ENCODE measurements around the gene AOC1. TPM values are rescaled to one million over a fixed set of nuclear protein-coding genes. Genes with fewer than 3 reads are reported as not detected.
"Not testable (repeated sequence)": the region's sequence is repeated elsewhere in the genome, so short reads cannot be mapped to it uniquely, and the experiment has no call there.

The AOC1 gene
- polyA plus RNA-seq: not detected

DNA sequence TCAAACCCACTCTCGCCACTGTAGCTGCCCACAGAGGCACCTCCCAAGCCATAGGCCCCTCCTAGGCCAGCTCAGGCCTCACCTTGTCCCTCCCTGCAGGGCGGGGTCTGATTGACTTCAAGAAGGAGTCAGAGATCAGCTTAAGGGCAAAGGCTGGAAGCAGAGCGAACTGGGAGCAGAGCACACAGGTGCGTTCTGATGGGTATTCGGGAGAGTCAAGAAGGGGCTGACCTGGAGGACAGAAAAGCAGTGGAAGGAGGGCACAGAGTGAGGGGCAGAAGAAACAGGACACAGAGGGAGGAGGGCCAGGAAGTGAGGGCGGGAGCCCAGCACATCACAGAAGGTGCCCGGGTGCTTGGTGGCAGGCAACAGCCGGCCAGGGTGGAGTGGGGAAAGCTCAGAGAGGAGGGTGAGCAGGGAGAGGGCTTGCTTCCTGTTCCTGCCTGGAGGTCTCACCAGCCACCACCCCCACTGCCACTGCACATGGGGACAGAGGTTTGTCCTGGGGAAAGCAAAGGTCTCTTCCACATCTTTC, at the start of gene AOC1:
TSS of gene AOC1 (plus strand) at position 147 of the 535 bp plus-strand sequence. CDS start 3,954 bp downstream, outside the sequence.
- H3K4me3 Mint-ChIP-seq: no peak within 1 kb of the TSS
- no peaks in the 10 kb centered on the region for H3K9me3 Mint-ChIP-seq
- H3K27me3 Mint-ChIP-seq (ENCODE audit: low read depth in 3 of 3): peaks cover 2 to 14% (median 10%) of the 10 kb centered on the region in 3 donors
- H3K36me3 Mint-ChIP-seq: no peaks in the 10 kb centered on the region
- no peak for DNase-seq
- no peaks in the 10 kb centered on the region for H3K4me1 Mint-ChIP-seq
- H3K27ac Mint-ChIP-seq: no peak within 1 kb of the TSS

- Mint-ChIP-seq H3K27ac (no peak overlapping the region), H3K27me3 (ENCODE audit: low read depth in 3 of 3) (peaks cover 19 to 33% (median 23%) of the 10 kb centered on the region in 3 donors), H3K4me3 (no peak overlapping the region), H3K9me3 (peaks cover 10 to 19% (median 14%) of the 10 kb centered on the region in 6 donors), H3K4me1 (peaks cover 11% of the 10 kb centered on the region in 2 donors), H3K36me3 (peaks cover 0 to 12% (median 6%) of the 10 kb centered on the region in 3 donors)
- no peak for DNase-seq
Measured at GRCh38 chr7:150803161-150803860, 49.0 kb upstream of the AOC1 start.

DNA sequence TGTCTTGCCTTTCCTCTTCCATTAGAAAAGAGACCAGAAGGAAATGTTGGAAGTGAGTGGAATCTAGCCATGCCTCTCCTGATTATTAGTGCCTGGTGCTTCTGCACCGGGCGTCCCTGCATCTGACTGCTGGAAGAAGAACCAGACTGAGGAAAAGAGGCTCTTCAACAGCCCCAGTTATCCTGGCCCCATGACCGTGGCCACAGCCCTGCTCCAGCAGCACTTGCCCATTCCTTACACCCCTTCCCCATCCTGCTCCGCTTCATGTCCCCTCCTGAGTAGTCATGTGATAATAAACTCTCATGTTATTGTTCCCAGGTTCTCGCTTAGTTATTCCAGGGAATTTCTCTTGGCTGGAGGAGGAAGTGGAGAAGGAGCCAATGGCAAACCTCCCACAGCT, 47.5 kb upstream of the AOC1 start:
- peaks cover 6% of the 10 kb centered on the region in 2 donors for H3K4me1 Mint-ChIP-seq
- H3K9me3 Mint-ChIP-seq: peaks cover 10 to 19% (median 15%) of the 10 kb centered on the region in 6 donors
- H3K27me3 Mint-ChIP-seq (ENCODE audit: low read depth in 3 of 3): peaks cover 16 to 26% (median 19%) of the 10 kb centered on the region in 3 donors
- peaks cover 0 to 12% (median 6%) of the 10 kb centered on the region in 3 donors for H3K36me3 Mint-ChIP-seq
- DNase-seq: no peak
- no peak overlapping the region for H3K27ac Mint-ChIP-seq
- no peak overlapping the region for H3K4me3 Mint-ChIP-seq

DNA sequence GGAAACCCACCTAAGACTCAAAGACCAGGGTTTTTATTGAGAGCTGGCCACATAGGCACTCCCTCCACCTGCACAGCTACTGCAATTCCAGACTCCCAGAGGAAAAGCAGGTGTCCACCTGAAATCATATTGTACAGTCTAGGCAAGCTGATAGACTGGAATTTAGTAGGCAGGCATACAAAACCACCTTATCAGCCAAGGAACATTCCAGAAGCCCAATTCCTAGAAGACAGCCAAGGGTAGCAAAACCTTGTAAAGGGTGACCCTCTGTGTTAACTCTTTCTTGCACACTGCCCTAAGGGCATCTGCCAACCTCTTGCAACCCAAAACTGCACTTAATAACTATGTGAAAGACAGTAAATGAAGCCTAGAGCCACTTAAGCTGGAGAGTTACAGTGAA, 46.5 kb upstream of the AOC1 start:
- Mint-ChIP-seq H3K27ac (no peak overlapping the region), H3K36me3 (peaks cover 0 to 12% (median 6%) of the 10 kb centered on the region in 3 donors), H3K27me3 (ENCODE audit: low read depth in 3 of 3) (peaks cover 20 to 26% (median 20%) of the 10 kb centered on the region in 3 donors), H3K4me3 (no peak overlapping the region), H3K9me3 (peaks cover 10 to 19% (median 15%) of the 10 kb centered on the region in 6 donors), H3K4me1 (peaks cover 6% of the 10 kb centered on the region in 2 donors)
- DNase-seq: no peak

GRCh38 chr7:150806454-150806853, 45.9 kb upstream of the AOC1 start:
- H3K36me3 Mint-ChIP-seq: peaks cover 0 to 12% (median 6%) of the 10 kb centered on the region in 3 donors
- no peak overlapping the region for H3K4me3 Mint-ChIP-seq
- no peak overlapping the region for H3K27ac Mint-ChIP-seq
- peaks cover 10 to 19% (median 15%) of the 10 kb centered on the region in 6 donors for H3K9me3 Mint-ChIP-seq
- peaks cover 4 to 6% of the 10 kb centered on the region in 2 donors for H3K4me1 Mint-ChIP-seq
- peaks cover 17 to 29% (median 23%) of the 10 kb centered on the region in 3 donors for H3K27me3 Mint-ChIP-seq (ENCODE audit: low read depth in 3 of 3)
- DNase-seq: no peak

DNA sequence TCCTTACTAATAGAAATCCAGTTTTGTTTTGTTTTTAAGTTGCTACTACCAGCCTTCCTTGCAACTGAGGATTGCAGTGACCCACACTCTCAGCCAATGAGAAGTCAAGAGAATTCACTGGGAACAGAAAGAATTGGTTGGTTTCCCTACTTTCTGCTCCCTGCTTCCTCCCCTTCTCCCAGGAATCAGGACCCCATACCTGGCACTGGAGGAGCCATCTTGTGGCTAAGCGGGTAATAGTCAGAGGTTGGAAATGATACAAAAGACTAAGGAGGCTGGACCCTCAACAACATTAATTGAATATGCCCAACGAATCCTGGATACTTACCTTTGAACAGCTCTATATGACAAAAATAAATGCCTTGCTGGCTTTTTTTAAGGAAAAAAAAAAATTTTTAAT, 45.5 kb upstream of the AOC1 start:
- H3K27me3 Mint-ChIP-seq (ENCODE audit: low read depth in 3 of 3): peaks cover 17 to 30% (median 21%) of the 10 kb centered on the region in 3 donors
- no peak overlapping the region for H3K27ac Mint-ChIP-seq
- no peak for DNase-seq

DNA sequence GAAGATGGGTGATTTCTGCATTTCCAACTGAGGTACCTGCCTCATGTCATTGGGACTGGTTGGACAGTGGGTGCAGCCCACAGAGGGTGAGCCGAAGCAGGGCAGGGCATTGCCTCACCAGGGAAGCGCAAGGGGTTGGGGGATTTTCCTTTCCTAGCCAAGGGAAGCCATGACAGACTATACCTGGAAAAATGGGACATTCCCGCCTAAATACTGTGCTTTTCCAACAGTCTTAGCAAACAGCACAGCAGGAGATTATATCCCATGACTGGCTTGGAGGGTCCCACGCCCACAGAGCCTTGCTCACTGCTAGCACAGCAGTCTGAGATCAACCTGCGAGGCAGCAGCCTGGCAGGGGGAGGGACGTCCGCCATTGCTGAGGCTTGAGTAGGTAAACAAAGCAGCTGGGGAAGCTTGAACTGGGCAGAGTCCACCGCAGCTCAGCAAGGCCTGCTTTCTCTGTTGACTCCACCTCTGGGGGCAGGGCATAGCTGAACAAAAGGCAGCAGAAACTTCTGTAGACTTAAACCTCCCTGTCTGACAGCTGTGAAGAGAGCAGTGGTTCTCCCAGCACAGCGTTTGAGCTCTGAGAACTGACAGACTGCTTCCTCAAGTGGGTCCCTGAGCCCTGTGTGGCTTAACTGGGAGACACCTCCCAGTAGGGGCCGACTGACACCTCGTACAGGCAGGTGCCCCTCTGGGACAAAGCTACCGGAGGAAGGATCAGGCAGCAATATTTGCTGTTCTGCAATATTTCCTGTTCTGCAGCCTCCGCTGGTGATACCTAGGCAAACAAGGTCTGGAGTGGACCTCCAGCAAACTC, 44.5 kb upstream of the AOC1 start:
- H3K27me3 Mint-ChIP-seq (ENCODE audit: low read depth in 3 of 3): peaks cover 13 to 28% (median 20%) of the 10 kb centered on the region in 3 donors
- H3K27ac Mint-ChIP-seq, H3K36me3 Mint-ChIP-seq, H3K4me3 Mint-ChIP-seq, H3K4me1 Mint-ChIP-seq, DNase-seq: not testable (repeated sequence)
- peaks cover 10 to 19% (median 14%) of the 10 kb centered on the region in 6 donors for H3K9me3 Mint-ChIP-seq

More for the DNA sequence above, 45.5 kb upstream of the AOC1 start:
- Mint-ChIP-seq H3K36me3 (peaks cover 0 to 10% (median 6%) of the 10 kb centered on the region in 3 donors), H3K4me1 (peaks cover 3% of the 10 kb centered on the region in 2 donors), H3K9me3 (peaks cover 10 to 19% (median 15%) of the 10 kb centered on the region in 6 donors), H3K4me3 (no peak overlapping the region)

DNA sequence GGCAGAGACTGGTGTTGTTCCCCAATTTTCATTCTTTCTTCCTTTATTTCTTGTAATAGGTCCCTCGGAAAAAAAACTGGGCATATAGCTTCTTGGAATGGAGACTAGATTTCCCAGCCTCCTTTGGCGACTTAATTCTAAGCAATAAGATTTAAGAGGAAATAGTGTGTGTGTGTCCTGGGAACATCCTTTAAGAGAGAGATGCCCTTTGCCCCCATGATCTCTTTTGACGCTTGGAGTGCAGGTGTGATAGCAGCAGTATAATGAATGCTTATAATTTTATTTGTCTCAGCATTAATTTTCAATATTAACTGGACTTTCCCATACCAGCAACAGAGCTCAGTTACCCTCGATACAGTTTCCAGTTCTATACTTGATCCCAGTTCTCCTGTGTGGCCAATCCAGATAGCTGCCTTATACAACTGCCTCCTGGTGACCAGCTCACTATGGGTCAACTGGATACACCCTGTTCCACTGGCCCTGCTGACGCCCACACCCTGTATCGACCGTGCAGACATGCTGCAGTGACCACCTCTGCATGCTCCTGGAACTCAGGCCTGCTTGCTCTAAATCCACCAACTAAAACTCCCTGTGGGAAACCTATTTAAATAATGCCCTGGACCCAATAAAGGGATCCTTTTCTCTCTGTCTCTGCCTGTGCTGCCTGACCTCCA, 37.9 kb upstream of the AOC1 start:
- no peaks in the 10 kb centered on the region for H3K4me1 Mint-ChIP-seq
- peaks cover 3 to 17% (median 8%) of the 10 kb centered on the region in 6 donors for H3K9me3 Mint-ChIP-seq
- DNase-seq: no peak
- H3K27ac Mint-ChIP-seq: no peak overlapping the region
- H3K27me3 Mint-ChIP-seq (ENCODE audit: low read depth in 3 of 3): peaks cover 8 to 29% (median 18%) of the 10 kb centered on the region in 3 donors
- H3K4me3 Mint-ChIP-seq: no peak overlapping the region
- H3K36me3 Mint-ChIP-seq: peaks cover 0 to 4% (median 2%) of the 10 kb centered on the region in 3 donors

DNA sequence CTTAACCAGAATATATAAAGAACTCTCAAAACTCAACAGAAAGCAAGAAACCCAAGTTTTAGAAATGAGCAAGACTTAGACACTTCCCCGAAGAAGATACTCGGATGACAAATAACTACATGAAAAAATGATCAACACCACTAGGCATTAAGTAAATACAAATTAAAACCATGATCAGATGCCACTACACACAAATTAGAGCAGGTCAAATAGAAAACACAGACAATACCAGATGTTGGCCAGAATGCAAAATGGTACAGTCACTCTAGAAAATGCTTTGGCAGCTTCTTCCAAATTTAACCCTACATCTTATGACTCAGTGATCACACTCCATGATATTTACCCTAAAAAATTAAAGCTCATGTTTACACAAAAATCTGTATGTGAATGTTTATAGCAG, 33.3 kb upstream of the AOC1 start:
- Mint-ChIP-seq H3K9me3 (peaks cover 6 to 20% (median 13%) of the 10 kb centered on the region in 6 donors), H3K4me3 (no peak overlapping the region), H3K4me1 (no peaks in the 10 kb centered on the region), H3K27me3 (ENCODE audit: low read depth in 3 of 3) (peaks cover 10 to 14% (median 13%) of the 10 kb centered on the region in 3 donors), H3K27ac (no peak overlapping the region), H3K36me3 (peaks cover 0 to 4% (median 2%) of the 10 kb centered on the region in 3 donors)
- DNase-seq: no peak

GRCh38 chr7:150820148-150820547, 32.2 kb upstream of the AOC1 start:
- peaks cover 5 to 18% (median 13%) of the 10 kb centered on the region in 6 donors for H3K9me3 Mint-ChIP-seq
- no peak overlapping the region for H3K4me3 Mint-ChIP-seq
- peaks cover 8 to 13% (median 13%) of the 10 kb centered on the region in 3 donors for H3K27me3 Mint-ChIP-seq (ENCODE audit: low read depth in 3 of 3)

GRCh38 chr7:150820578-150821198, 31.6 kb upstream of the AOC1 start:
- DNase-seq: no peak
- no peaks in the 10 kb centered on the region for H3K4me1 Mint-ChIP-seq
- no peak overlapping the region for H3K27ac Mint-ChIP-seq
- peaks cover 0 to 3% (median 2%) of the 10 kb centered on the region in 3 donors for H3K36me3 Mint-ChIP-seq
- peaks cover 8 to 13% (median 12%) of the 10 kb centered on the region in 3 donors for H3K27me3 Mint-ChIP-seq (ENCODE audit: low read depth in 3 of 3)
- H3K4me3 Mint-ChIP-seq: no peak overlapping the region
- H3K9me3 Mint-ChIP-seq: peaks cover 4 to 16% (median 10%) of the 10 kb centered on the region in 6 donors

More at GRCh38 chr7:150820148-150820547, 32.2 kb upstream of the AOC1 start:
- H3K27ac Mint-ChIP-seq: no peak overlapping the region
- no peaks in the 10 kb centered on the region for H3K4me1 Mint-ChIP-seq
- peaks cover 0 to 4% (median 2%) of the 10 kb centered on the region in 3 donors for H3K36me3 Mint-ChIP-seq
- DNase-seq: no peak

DNA sequence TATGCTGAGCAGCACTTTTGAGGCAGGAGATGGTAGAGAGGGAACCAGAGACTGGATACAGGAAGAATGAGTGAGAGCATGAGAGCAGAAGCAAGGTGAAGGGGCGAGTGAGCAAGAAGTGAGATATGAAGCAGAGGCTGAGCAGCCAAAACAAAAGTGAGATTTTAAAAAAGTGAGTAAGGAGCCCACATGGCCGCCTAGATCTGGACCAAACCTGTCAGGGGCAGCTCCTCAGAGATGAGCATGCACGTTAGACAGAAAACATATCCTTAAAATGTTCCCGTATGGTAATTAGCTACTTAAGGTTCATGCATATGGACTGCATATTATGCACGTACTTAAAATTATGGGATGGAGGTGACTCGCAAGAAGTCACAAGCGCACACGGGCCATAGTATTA, 29.3 kb upstream of the AOC1 start:
- Mint-ChIP-seq H3K9me3 (peaks cover 0 to 9% (median 3%) of the 10 kb centered on the region in 6 donors), H3K27ac (no peak overlapping the region), H3K4me3 (no peak overlapping the region), H3K27me3 (ENCODE audit: low read depth in 3 of 3) (peaks cover 2 to 13% (median 11%) of the 10 kb centered on the region in 3 donors), H3K36me3 (no peaks in the 10 kb centered on the region), H3K4me1 (no peaks in the 10 kb centered on the region)
- no peak for DNase-seq

Data from immature natural killer cell (primary cell).